GM11168 (cell line): ENCODE measurements around the gene CATSPER3.
"Not testable (repeated sequence)": the region's sequence is repeated elsewhere in the genome, so short reads cannot be mapped to it uniquely, and the experiment has no call there.

Experiments
- in situ Hi-C: fragments of 300-500 bp; cut with MboI; formaldehyde crosslinking; loops from one replicate; pipeline ENCODE4 v1.12.0; 2022; ENCODE audit warnings: low sequenced_read_pairs; ENCODE audit not compliant: unreplicated experiment

Gene CATSPER3

GRCh38 chr5:134968055-134968454, 348 bp downstream of the CATSPER3 start:
- in situ Hi-C loops: no loop called here

GRCh38 chr5:134969166-134969565, 1.5 kb downstream of the CATSPER3 start:
- in situ Hi-C loops: no loop called here

- in situ Hi-C loops: no loop called here
Measured at GRCh38 chr5:134975078-134975715, 7.5 kb downstream of the CATSPER3 start.

GRCh38 chr5:134975843-134976242, 8.1 kb downstream of the CATSPER3 start:
- in situ Hi-C loops: no loop called here

- in situ Hi-C loops: no loop called here
Measured at GRCh38 chr5:134976841-134977240, 9.1 kb downstream of the CATSPER3 start.

- in situ Hi-C loops: no loop called here
Measured at GRCh38 chr5:134979416-134979815, 11.7 kb downstream of the CATSPER3 start.

GRCh38 chr5:134982230-134982629, 14.5 kb downstream of the CATSPER3 start:
- in situ Hi-C loops: no loop called here

GRCh38 chr5:134989266-134989830, 21.6 kb downstream of the CATSPER3 start:
- in situ Hi-C loops: no loop called here

- in situ Hi-C loops: not testable (repeated sequence)
Measured at GRCh38 chr5:134990183-134990582, 22.5 kb downstream of the CATSPER3 start.

GRCh38 chr5:134992148-134992547, 24.4 kb downstream of the CATSPER3 start:
- in situ Hi-C loops: no loop called here

GRCh38 chr5:134993161-134993560, 25.5 kb downstream of the CATSPER3 start:
- in situ Hi-C loops: no loop called here

GRCh38 chr5:134994560-134995156, 27.0 kb downstream of the CATSPER3 start:
- in situ Hi-C loops: no loop called here

GRCh38 chr5:134995850-134996402, 28.2 kb downstream of the CATSPER3 start:
- in situ Hi-C loops: no loop called here

GRCh38 chr5:134997015-134997414, 29.3 kb downstream of the CATSPER3 start:
- in situ Hi-C loops: no loop called here

- in situ Hi-C loops: not testable (repeated sequence)
Measured at GRCh38 chr5:134998068-134998467, 30.4 kb downstream of the CATSPER3 start.

- in situ Hi-C loops: no loop called here
Measured at GRCh38 chr5:135004376-135004775, 36.7 kb downstream of the CATSPER3 start.

GRCh38 chr5:135005076-135005475, 37.4 kb downstream of the CATSPER3 start:
- in situ Hi-C loops: no loop called here

GRCh38 chr5:135007305-135007704, 39.6 kb downstream of the CATSPER3 start:
- in situ Hi-C loops: no loop called here

- in situ Hi-C loops: no loop called here
Measured at GRCh38 chr5:135007749-135008363, 40.1 kb downstream of the CATSPER3 start.

- in situ Hi-C loops: no loop called here
Measured at GRCh38 chr5:135008556-135008955, 40.8 kb downstream of the CATSPER3 start.
